AG10803 (cell line): ENCODE results near the gene NEBL.

Experiments
- DNase-seq: peaks from one replicate; pipeline ENCODE4 v3.0.0; 2010; ENCODE audit warnings: low read depth
- H3K4me3 ChIP-seq: 2 replicates; pipeline ENCODE4 v1.5.1; 2011; ENCODE audit warnings: mild to moderate bottlenecking, low read length, control low read depth
- CTCF ChIP-seq: conservative IDR thresholded peaks from 2 replicates; pipeline ENCODE4 v1.5.1; 2011; ENCODE audit warnings: mild to moderate bottlenecking, low read length, control low read depth, inconsistent platforms

Gene NEBL

DNA sequence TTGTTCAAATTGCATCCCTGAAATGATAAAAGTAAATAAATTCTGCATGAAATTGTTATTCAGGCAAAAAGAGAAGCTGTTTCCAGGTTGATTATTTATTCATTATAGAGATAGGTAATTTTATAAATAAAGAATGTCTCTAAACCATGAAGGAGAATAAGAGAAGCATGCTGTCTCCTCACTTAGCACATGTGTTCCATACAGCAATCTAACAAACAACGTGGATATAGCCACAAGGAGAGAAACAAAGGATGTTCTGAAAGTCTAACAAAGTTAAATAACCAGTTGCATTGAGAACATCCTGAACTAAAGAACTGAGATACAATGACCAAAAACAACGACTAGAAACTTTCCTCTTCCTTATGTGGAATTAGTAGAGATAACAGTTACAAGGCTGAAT lies 50.8 kb downstream of the NEBL start:
- TF ChIP-seq CTCF, result no peak
- no peak overlapping the region for H3K4me3 ChIP-seq
- no peak for DNase-seq

- H3K4me3 ChIP-seq, result no peak overlapping the region
- DNase-seq, result no peak
- no peak for TF ChIP-seq CTCF
Measured at GRCh38 chr10:20841419-20841818, 55.7 kb downstream of the NEBL start.

GRCh38 chr10:20839910-20840309 lies 57.2 kb downstream of the NEBL start:
- no peak for TF ChIP-seq CTCF
- DNase-seq, result no peak
- H3K4me3 ChIP-seq, result no peak overlapping the region

DNA sequence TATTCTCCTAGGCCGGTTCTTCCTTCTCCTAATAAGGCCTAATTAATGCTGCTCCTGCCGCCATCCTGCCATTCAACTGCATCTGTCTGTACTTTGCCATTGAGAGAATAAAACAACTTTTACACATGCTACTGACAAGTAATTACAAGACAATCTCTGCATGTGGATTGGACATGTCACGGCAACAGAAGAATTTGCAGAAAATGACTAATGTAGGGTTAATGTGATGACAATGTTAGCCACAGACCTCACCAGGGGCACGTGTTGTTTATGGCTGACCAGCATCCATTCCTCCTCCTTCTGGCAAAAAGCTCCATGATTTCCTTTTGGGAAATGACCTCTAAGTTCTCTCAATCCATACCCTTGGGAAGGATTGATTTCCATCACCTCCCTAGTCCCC lies 58.0 kb downstream of the NEBL start:
- H3K4me3 ChIP-seq, result no peak overlapping the region
- peak; percentile 0 for DNase-seq
- no peak for TF ChIP-seq CTCF

DNA sequence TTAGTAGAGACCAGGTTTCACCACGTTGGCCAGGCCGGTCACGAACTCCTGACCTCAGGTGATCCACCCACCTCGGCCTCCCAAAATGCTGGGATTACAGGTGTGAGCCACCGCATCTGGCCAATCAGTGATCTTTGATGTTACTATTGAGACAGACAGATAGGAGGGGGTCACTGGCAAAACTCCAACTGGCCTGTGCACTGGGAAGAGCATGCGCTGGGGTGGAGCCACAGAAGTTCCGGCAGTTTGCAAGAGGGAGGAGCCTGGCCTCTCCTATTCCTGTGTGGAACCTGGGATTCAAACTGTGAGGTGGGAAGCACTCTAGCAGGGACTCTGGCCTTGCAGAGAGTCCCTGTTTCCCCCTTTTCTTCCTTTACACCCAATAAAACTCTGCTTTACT lies 60.7 kb downstream of the NEBL start:
- TF ChIP-seq CTCF, result no peak
- H3K4me3 ChIP-seq, result no peak overlapping the region
- no peak for DNase-seq

DNA sequence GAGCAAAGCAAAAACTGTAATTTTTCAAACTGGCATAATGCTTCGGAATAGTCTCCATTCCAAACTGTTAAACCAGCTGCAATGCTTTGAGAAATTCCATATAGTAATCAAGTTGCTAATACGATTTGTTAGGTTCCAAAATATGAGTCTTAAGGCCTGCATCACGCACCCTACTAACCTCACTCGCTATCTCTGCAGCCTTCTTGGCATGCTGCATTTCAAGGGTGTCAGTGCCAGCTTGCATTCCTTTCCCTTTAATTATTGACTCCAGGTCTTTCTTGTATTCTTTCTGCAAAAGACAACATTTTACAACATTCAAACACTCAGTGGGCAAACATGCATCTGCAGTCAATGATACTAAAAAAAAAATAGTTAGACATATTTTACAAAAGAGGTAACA lies 61.8 kb downstream of the NEBL start:
- no peak for TF ChIP-seq CTCF
- no peak for DNase-seq

GRCh38 chr10:20834825-20835224 lies 62.3 kb downstream of the NEBL start:
- no peak for DNase-seq
- no peak for TF ChIP-seq CTCF
- H3K4me3 ChIP-seq, result no peak overlapping the region

More for the DNA sequence above, 61.8 kb downstream of the NEBL start:
- no peak overlapping the region for H3K4me3 ChIP-seq
